Suprapubic skin (tissue), 4 donors: ENCODE measurements around the gene TMEM170B. TPM values are rescaled to one million over a fixed set of nuclear protein-coding genes. Genes with fewer than 3 reads are reported as not detected.

ENCODE experiments used
- DNase-seq, 2 donors: peaks; one replicate each; pipeline ENCODE4 v3.0.0-alpha.2; 2019; ENCODE audit warnings: low spot score in 2 of 2
- H3K27ac ChIP-seq: fragments of 200-600 bp; sonication (generic); one replicate; pipeline ENCODE4 v1.5.1; 2019
- H3K27me3 ChIP-seq: fragments of 200-600 bp; sonication (generic); one replicate; pipeline ENCODE4 v1.5.1; 2019
- H3K36me3 ChIP-seq: fragments of 200-600 bp; sonication (generic); one replicate; pipeline ENCODE4 v1.5.1; 2019
- H3K4me1 ChIP-seq: fragments of 200-600 bp; sonication (generic); one replicate; pipeline ENCODE4 v1.5.1; 2019
- H3K4me3 ChIP-seq: fragments of 200-600 bp; sonication (generic); one replicate; pipeline ENCODE4 v1.5.1; 2019; ENCODE audit warnings: mild to moderate bottlenecking
- H3K9me3 ChIP-seq: fragments of 200-600 bp; sonication (generic); one replicate; pipeline ENCODE4 v1.5.1; 2019
- EP300 ChIP-seq: sonication (generic); formaldehyde crosslinking; IDR thresholded peaks from one replicate; pipeline ENCODE4 v1.6.1; 2017; ENCODE audit warnings: antibody characterized with exemption
- POLR2A ChIP-seq, 2 donors: fragments of 450-650 bp; IDR thresholded peaks; one replicate each; pipeline ENCODE4 v1.6.1; 2017; ENCODE audit warnings: antibody characterized with exemption in 2 of 2, mild to moderate bottlenecking in 2 of 2, moderate library complexity in 2 of 2
- POLR2AphosphoS5 ChIP-seq, 3 donors: sonication (generic); formaldehyde crosslinking; IDR thresholded peaks; one replicate each; pipeline ENCODE4 v1.6.1; 2017; ENCODE audit warnings: antibody characterized with exemption in 3 of 3
- WGBS: methylation state at CpG from one replicate; pipeline ENCODE4 v1.1.5; 2018; 5-methylcytosine and 5-hydroxymethylcytosine counted together
- total RNA-seq, 4 donors: library from RNA; depleted of rRNA; stranded (reverse); fragments of >200 nt; gene quantifications; one replicate each; pipeline ENCODE4 v1.1.0, GENCODE V29; 2016
- TF ChIP-seq, protein P1 (sequence below), 2 donors: fragments of 200-600 bp in 1 of 2; fragments of 450-650 bp in 1 of 2; sonication (generic) in 1 of 2; IDR thresholded peaks; one replicate each; pipeline ENCODE4 v1.5.1; 2016 to 2019; ENCODE audit warnings: antibody characterized with exemption in 2 of 2, mild to moderate bottlenecking in 1 of 2, moderate library complexity in 1 of 2

TMEM170B gene
- total RNA-seq, 4 donors from 2014 or later: 1.1 to 1.7 (median 1.2) TPM

DNA sequence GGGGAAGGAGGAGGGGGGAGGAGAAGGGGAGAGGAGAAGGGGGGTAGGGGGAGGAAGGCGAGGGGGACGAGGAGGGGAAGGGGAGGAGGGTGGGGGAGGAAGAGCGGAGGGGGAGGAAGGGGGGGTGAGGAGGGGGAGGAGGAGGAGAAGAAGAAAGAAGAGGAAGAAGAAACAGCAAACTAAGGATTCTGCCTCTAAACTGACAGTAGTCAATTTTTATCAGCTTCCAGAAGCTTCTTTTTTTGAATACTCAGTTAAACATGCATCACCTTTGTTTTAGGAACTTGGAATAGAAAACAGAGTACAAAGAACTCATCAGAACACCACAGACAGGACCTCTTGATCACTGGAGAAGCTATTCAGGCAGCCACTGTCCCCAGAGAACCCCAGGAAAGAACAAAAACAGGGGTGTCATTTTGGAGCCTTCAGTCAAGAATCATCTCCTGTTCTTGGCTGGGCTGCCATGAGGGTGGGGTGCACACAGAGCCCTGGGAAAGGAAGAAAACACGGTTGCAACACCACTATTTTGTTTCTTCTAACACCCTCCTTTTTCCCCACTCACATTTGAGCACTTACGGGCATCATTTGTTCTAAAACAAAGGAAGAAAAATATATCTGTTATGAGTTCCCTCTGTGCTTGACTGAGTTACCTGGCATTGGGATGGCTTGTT is 67.4 kb downstream of the TMEM170B start:
- no peaks in the 10 kb centered on the region for H3K9me3 ChIP-seq
- no peak for DNase-seq
- H3K4me1 ChIP-seq: peaks cover 31% of the 10 kb centered on the region
- 57% methylated on average over 5 of the region's 5 CpGs for WGBS
- TF ChIP-seq EP300 (no peak), POLR2AphosphoS5 (IDR thresholded peaks at IDR 0.05) (no peak), POLR2A (IDR thresholded peaks at IDR 0.05) (no peak)
- TF ChIP-seq, protein P1, sequence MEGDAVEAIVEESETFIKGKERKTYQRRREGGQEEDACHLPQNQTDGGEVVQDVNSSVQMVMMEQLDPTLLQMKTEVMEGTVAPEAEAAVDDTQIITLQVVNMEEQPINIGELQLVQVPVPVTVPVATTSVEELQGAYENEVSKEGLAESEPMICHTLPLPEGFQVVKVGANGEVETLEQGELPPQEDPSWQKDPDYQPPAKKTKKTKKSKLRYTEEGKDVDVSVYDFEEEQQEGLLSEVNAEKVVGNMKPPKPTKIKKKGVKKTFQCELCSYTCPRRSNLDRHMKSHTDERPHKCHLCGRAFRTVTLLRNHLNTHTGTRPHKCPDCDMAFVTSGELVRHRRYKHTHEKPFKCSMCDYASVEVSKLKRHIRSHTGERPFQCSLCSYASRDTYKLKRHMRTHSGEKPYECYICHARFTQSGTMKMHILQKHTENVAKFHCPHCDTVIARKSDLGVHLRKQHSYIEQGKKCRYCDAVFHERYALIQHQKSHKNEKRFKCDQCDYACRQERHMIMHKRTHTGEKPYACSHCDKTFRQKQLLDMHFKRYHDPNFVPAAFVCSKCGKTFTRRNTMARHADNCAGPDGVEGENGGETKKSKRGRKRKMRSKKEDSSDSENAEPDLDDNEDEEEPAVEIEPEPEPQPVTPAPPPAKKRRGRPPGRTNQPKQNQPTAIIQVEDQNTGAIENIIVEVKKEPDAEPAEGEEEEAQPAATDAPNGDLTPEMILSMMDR (IDR thresholded peaks at IDR 0.05): no peak
- no peaks in the 10 kb centered on the region for H3K27me3 ChIP-seq
- no peaks in the 10 kb centered on the region for H3K36me3 ChIP-seq
- H3K27ac ChIP-seq: peak overlapping the region; percentile 39
- H3K4me3 ChIP-seq: no peak overlapping the region

DNA sequence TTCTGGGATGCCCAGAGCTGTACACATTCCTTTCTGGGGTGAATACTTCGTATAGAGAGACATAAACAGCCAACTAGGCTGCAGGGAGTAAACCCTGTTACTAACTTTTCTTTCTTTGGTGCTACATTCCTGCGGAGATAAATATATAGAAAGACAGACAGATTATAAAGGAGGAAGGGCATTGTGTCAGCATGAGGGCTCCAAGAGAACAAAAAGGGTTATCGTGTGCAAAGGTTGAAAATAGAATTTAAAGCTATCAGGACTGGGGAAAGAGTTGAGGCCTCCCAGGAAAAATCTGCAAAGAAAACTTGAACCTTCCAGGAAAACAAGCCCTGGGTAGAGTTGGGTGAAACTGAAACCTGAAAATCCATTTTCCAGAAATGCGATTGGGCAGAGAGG is 68.0 kb downstream of the TMEM170B start:
- no peaks in the 10 kb centered on the region for H3K36me3 ChIP-seq
- H3K4me1 ChIP-seq: peaks cover 31% of the 10 kb centered on the region
- no peak for TF ChIP-seq EP300
- no peak for TF ChIP-seq POLR2A (IDR thresholded peaks at IDR 0.05)
- TF ChIP-seq POLR2AphosphoS5 (IDR thresholded peaks at IDR 0.05): no peak
- TF ChIP-seq, protein P1 (IDR thresholded peaks at IDR 0.05): no peak
- no peaks in the 10 kb centered on the region for H3K9me3 ChIP-seq
- 70% methylated on average over 4 of the region's 4 CpGs for WGBS
- no peak overlapping the region for H3K4me3 ChIP-seq
- H3K27me3 ChIP-seq: no peaks in the 10 kb centered on the region
- H3K27ac ChIP-seq: peak overlapping the region; percentile 39
- no peak for DNase-seq

DNA sequence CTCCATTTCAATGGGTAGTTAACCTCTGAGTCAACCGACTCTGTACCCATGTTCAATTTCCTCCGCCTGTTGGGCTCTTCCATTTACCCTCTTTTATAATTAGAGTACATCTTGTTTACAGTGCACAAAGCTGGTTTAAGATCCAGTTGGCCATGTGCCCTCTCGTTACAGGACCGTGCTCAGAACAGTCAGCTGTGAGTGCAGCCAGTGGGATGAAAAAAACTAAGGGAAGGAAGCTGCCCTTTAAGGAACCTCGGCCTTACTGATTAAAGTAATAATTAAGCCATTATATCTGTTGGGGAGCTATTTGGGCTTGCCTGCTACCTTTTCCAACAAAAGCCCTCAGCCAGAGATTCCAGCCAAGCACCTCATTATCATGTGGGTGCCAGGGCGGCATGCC is 68.8 kb downstream of the TMEM170B start:
- WGBS: 30% methylated on average over 6 of the region's 6 CpGs
- Histone ChIP-seq H3K27ac (peak overlapping the region; percentile 39), H3K4me3 (no peak overlapping the region), H3K27me3 (no peaks in the 10 kb centered on the region), H3K36me3 (no peaks in the 10 kb centered on the region), H3K9me3 (no peaks in the 10 kb centered on the region), H3K4me1 (peaks cover 31% of the 10 kb centered on the region)
- TF ChIP-seq EP300: no peak
- TF ChIP-seq, protein P1 (IDR thresholded peaks at IDR 0.05): no peak
- no peak for TF ChIP-seq POLR2A (IDR thresholded peaks at IDR 0.05)
- TF ChIP-seq POLR2AphosphoS5 (IDR thresholded peaks at IDR 0.05): no peak
- DNase-seq: no peak

DNA sequence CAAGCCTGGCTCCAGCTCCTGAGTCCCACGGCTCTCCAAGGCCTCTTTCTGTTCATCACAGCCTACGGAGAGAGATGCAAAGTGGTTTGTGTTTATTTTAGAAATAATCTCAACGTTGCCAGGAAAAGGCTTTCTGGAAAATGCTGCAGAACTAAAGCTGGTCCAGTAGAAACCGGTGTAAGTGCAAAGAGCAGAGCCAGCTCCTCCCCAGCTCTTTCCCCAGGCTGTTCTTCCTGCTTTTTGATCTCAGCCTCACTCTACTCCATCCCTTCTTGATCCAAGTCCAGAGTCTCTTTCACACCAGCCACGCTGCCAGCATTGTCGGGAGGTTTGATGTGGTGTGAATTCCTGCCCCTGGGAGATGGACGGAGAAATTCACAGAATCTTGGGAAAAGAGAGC is 69.8 kb downstream of the TMEM170B start:
- WGBS: 23% methylated on average over 7 of the region's 7 CpGs
- no peak for DNase-seq
- no peaks in the 10 kb centered on the region for H3K27me3 ChIP-seq
- H3K9me3 ChIP-seq: no peaks in the 10 kb centered on the region
- TF ChIP-seq POLR2A (IDR thresholded peaks at IDR 0.05) (no peak), POLR2AphosphoS5 (IDR thresholded peaks at IDR 0.05) (no peak), EP300 (no peak)
- TF ChIP-seq, protein P1 (IDR thresholded peaks at IDR 0.05): no peak
- no peak overlapping the region for H3K4me3 ChIP-seq
- no peaks in the 10 kb centered on the region for H3K36me3 ChIP-seq
- peaks cover 31% of the 10 kb centered on the region for H3K4me1 ChIP-seq
- H3K27ac ChIP-seq: peak overlapping the region; percentile 39

DNA sequence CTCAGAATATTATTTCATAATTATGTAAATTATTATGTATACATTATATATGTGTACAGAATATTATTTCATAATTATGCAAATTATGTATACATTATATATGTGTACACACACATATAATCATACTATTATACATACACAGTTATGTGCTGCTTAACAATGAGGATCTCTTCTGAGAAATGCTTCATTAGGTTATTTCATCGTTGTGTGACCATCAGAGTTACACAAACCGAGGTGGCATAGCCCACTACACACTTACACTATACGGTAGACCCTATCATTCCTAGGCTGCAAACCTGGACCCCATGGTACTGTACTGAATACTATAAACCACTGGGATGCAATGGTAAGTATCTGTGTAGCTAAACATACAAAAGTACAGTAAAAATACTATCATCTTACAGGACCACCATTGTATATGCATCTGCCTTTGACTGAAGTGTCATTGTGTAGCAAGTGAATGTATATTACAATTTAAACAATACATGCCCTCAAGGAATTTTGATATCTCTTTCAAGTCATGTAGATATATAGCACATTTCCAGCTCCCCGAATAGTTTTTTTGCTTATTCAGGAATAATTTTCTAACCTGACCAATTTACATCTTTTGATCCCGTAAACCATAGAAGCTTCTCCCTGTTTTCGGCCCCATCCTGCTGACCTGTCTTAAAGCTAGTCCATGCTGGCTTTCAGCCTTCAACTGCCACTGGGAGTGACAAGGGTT is 71.2 kb downstream of the TMEM170B start:
- H3K27ac ChIP-seq: no peak overlapping the region

More for the DNA sequence above, 71.2 kb downstream of the TMEM170B start:
- Histone ChIP-seq H3K4me1 (peaks cover 31% of the 10 kb centered on the region), H3K4me3 (no peak overlapping the region), H3K27me3 (no peaks in the 10 kb centered on the region), H3K9me3 (no peaks in the 10 kb centered on the region), H3K36me3 (no peaks in the 10 kb centered on the region)
- TF ChIP-seq POLR2AphosphoS5 (IDR thresholded peaks at IDR 0.05): no peak
- TF ChIP-seq, protein P1 (IDR thresholded peaks at IDR 0.05): no peak
- no peak for TF ChIP-seq EP300
- no peak for TF ChIP-seq POLR2A (IDR thresholded peaks at IDR 0.05)
- 84% methylated on average over 6 of the region's 6 CpGs for WGBS
- no peak for DNase-seq
